DMS114 treated with DMSO at 0.1 percent for 48 hours (cell line): ENCODE results near the gene PARD3B.
"Not testable (repeated sequence)": the region's sequence is repeated elsewhere in the genome, so short reads cannot be mapped to it uniquely, and the experiment has no call there.

Experiments used
- DNase-seq: peaks from one replicate; lab custom pipeline; 2025; ENCODE audit not compliant: unreplicated experiment; lab: John Stamatoyannopoulos, UW

The PARD3B gene

GRCh38 chr2:205482399-205483081, 937.3 kb downstream of the PARD3B start:
- DNase-seq = no peak

GRCh38 chr2:205483095-205483494, 937.8 kb downstream of the PARD3B start:
- no peak for DNase-seq

- DNase-seq = no peak
Measured at GRCh38 chr2:205484215-205484614, 938.9 kb downstream of the PARD3B start.

DNA sequence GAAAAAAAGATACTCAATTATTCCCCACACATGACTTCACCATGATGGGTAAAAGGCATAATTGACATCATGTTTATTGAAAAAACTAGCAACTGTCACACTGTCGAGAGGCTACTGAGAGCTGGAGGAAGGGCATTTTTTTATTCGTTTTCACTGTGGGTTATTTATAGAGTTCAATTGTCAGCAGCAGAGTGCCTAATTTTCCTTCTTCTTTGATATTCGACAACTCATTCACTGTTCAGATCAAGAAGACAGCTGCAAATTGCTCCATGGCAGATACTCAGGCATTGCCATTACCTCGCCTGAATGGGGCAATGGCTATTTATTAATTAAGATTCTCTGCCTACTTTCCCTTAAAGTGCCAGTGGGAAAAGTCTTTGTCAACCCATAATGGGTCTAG, 939.5 kb downstream of the PARD3B start:
- DNase-seq = no peak

DNA sequence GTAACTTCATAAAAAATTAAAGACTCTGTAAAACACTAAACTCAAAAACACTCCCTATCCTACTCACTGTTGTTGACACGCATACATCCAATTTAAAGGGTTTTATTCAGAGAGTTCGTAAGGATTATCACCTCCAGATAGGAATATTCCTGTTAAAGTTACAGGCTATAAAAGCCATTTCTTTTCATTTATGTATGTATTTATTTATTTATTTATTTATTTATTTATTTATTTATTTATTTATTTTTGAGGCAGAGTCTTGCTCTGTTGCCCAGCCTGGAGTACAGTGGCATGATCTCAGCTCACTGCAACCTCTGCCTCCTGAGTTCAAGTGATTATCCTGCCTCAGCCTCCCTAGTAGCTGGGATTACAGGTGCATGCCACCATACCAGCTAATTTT, 948.3 kb downstream of the PARD3B start:
- not testable (repeated sequence) for DNase-seq

DNA sequence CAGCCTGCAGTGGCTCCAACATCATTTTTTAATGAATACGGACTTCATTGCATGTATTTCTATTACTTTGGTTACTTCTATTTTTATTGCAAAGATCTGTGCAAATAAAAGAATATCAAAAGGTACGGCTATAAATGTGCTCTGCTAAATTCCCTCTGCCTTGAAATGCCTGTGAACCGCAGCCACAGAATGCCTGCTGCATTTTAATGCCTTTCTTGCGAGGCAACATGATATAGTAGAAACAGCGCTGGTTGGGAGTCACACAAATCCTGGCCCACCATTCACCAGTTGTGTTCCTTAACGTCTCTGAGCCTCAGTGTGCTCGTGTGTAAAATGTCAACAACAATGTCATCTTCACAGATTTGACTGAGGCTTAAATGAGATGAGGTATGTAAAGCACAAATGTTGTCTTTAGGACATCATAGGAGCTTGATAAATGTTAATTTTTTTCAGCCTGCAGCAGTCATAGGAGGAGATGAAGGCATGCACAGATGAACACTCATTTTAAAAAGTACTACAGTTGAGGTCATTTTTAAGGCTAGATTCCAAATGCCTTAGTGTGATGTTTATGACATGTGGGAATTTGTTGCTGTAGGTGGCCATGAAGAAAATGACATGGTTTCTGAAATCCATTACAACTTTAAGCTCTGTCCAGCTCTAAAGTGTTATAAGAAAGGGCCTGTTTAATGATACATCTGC, 949.4 kb downstream of the PARD3B start:
- DNase-seq = no peak

DNA sequence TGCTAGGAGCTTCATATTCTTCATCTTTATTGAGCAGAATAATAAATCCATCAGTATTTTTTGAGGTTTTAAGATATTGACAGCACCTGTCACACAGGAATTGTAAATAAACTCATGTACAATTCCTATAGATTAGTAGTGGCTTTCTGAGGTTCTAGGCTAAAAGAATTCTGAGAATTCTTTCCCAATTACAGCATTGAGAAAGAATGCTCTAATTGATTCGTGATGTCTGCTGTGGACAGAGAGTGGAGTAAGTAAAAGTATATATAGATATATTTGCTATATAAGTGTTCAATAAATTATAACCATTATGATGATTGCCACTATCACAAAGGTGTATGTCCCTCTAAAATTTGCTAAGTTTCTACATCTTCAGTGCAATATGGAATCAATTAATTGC, 950.5 kb downstream of the PARD3B start:
- DNase-seq = no peak

GRCh38 chr2:205496370-205496769, 951.1 kb downstream of the PARD3B start:
- DNase-seq = no peak

GRCh38 chr2:205496772-205497171, 951.5 kb downstream of the PARD3B start:
- no peak for DNase-seq

GRCh38 chr2:205499006-205499405, 953.7 kb downstream of the PARD3B start:
- DNase-seq = no peak

DNA sequence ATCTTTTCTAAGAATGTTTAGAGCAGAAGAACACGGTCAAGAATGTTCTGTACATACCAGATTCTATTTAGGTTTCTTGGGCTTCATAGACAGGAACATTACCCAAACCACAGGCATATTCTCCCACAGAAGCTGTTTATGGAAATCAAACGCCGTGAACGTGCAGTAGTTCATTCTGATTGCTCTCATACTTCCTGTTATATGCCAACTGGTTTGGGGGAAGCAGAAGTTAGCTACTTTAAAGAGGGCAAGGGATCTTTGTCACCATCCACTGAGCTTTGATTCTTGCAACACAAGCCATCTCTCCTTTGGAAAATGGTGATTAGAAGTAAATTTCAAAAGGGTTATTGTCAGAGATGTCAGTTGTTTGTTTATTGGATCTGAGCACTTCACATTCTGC, 954.8 kb downstream of the PARD3B start:
- DNase-seq = no peak

GRCh38 chr2:205500951-205501350, 955.7 kb downstream of the PARD3B start:
- no peak for DNase-seq

- DNase-seq = no peak
Measured at GRCh38 chr2:205501826-205502225, 956.6 kb downstream of the PARD3B start.

DNA sequence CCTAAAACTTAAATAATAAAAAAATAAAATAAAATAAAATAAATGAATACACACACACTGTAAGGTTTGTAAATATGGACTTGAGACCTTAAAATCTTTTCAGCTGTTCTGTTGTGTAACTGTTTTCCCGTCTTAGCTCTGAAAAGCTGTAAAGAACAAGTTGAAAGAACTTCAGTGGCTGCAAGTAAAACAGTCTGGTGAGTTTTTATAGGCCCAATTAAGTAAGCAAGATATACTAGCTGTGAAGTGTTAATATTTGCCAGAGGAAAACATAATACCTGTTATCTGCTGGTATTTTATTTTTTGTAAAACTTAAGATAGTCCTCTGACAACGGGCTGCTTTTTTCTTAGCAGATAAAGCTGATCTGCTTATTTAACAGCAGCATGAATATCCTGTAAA, 960.1 kb downstream of the PARD3B start:
- DNase-seq = no peak

- no peak for DNase-seq
Measured at GRCh38 chr2:205509655-205510054, 964.4 kb downstream of the PARD3B start.

DNA sequence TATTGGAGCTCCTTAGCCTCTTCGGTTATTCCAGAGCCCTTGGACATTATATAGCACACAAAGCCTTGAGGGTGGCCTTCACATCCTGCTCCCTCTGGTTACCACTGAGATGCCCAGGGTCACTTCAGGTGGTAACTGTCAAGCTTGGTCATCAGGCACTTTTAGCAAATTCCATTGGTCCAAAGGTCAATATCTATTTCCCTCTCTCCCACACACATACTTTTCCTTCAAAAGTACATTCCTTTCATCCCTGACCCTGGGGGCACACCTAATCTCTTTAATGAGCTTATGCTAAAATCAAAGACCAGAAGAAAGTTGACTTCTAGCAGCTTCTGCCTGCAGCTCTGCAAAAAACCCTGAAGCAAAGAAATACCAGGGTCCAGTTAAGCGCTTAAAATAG, 965.1 kb downstream of the PARD3B start:
- DNase-seq = no peak

- no peak for DNase-seq
Measured at GRCh38 chr2:205511221-205511620, 965.9 kb downstream of the PARD3B start.

DNA sequence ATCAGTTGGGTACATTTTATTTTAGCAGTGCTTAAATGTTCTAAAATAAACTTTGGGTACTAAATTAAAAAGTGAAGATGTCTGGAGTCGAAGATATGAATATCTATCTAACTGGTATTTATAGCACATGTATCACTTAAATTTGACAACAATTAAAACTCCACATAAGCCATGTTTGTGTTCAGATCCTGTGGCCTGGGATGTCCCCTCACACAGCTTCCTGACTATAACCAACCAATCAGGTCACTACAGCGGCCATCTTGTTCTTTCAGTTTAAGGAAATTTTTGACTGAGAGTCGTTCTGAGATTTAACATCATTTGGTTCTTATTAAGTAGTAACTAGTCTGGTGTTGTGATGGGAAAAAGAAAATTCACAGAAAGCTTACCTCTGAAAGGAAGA, 966.4 kb downstream of the PARD3B start:
- no peak for DNase-seq

DNA sequence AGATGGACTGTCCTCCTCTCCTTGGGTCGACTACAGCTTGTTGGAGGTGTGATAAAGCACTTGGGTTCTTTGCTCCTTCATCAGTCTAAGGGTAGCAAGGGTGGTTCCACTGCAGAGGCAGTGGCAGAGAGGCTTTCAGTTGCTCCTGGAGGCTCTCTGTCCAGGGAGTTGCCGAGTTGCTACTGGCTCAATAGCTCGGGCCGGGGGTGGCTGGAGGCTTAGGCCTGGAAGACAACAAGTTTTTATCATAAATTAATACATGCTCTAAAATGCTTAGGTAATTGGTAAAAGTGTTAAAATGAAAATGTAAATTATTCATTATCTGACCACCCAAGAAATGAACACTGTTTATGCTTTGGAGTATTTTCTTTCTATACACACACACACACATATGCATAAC, 975.0 kb downstream of the PARD3B start:
- DNase-seq = no peak

- DNase-seq = no peak
Measured at GRCh38 chr2:205524656-205525055, 979.4 kb downstream of the PARD3B start.

DNA sequence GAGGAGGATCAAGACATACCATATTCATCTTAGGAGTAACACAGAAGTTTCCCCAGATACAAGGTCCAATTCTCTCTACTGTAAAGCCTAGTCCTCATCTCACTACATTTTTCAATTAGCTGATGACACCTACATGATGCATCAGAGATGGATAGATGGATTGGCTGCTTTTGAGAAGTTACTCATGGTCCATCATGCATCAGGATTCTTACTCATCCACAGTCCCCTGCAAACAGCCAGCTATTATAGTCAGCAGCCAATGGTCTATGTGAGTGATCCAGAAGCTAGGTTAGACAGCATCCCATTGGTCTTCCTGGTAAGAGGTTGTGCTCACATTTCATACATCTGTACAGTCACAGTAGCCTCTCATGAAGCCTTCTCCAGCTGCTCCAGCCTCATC, 982.5 kb downstream of the PARD3B start:
- no peak for DNase-seq

DNA sequence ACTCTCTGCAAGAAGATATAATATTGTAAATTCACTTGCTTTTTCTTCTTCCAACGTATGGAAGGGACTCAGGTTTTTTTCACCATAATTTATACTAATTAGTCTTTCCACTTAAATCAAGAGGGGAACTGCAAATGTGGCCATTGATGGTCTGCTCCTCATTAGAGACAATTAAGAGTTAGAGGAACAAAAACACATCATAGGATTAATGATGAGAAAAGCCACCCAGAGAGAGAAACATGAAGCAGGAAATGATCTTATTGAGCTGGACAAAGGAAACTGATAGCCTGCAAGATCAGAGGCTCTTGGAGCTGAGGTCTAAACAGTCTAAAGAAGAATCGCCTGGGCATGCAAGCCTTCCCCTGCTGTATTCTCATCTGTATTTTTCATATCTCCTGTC, 985.8 kb downstream of the PARD3B start:
- DNase-seq = no peak
